BJ (cell line): Measurements from ENCODE around the gene RAD9A. TPM values are rescaled to one million over a fixed set of nuclear protein-coding genes. Genes with fewer than 3 reads are reported as not detected.
"Not testable (repeated sequence)": the region's sequence is repeated elsewhere in the genome, so short reads cannot be mapped to it uniquely, and the experiment has no call there.

Source experiments
- CTCF ChIA-PET: fragments of 350-600 bp; formaldehyde crosslinking; extraction: SDS; loops from one replicate; lab custom pipeline; 2021; ENCODE audit warnings: antibody characterized with exemption, inconsistent platforms; lab: Yijun Ruan, JAX
- POLR2A ChIA-PET: fragments of 300-600 bp; sonication (Branson Sonifier 250); formaldehyde crosslinking; extraction: SDS; loops from one replicate; lab custom pipeline; 2021; ENCODE audit warnings: antibody characterized with exemption; lab: Charles Lee
- DNase-seq: peaks from one replicate; pipeline ENCODE4 v3.0.0-alpha.2; 2011; ENCODE audit warnings: low read depth
- H3K27me3 ChIP-seq: 2 replicates; pipeline ENCODE4 v1.6.0; 2011; ENCODE audit warnings: low read length; ENCODE audit not compliant: control insufficient read depth, insufficient read depth
- H3K36me3 ChIP-seq: 2 replicates; pipeline ENCODE4 v1.5.1; 2011; ENCODE audit warnings: low read length; ENCODE audit not compliant: control insufficient read depth, insufficient read depth
- H3K4me3 ChIP-seq: 2 replicates; pipeline ENCODE4 v1.5.1; 2011; ENCODE audit warnings: low read depth, mild to moderate bottlenecking, control low read depth, low read length
- CTCF ChIP-seq: IDR thresholded peaks from 2 replicates; pipeline ENCODE4 v1.5.1; 2011; ENCODE audit warnings: low read depth, mild to moderate bottlenecking, control low read depth, inconsistent platforms, low read length, moderate library complexity; ENCODE audit not compliant: insufficient read depth
- polyA plus RNA-seq: library from polyadenylated mRNA; depleted of rRNA; stranded (reverse); fragments of >200 nt; gene quantifications from 2 replicates; pipeline ENCODE4 v1.2.3, GENCODE V29; 2011

RAD9A gene
- polyA plus RNA-seq, 1 experiment, result 10.7 TPM

DNA sequence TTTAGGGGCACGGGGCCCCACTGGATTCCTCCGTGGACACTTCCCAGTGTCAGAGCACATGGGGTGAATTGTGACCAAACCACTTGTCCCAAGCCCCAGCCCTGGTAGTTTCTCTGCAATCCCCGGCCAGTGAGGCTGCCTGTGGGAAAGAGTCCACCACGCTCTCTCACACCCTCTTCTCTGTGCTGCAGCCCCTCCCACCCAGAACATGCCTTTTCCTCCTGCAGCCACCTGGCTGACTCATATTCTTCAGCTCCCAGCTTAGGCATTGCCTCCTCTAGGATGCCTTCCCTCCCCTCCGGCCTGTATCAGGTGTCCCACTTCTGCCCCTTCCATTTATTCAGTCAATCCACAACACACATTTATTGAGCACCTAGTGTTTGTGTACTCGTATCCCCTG is 31.1 kb downstream of the RAD9A start:
- no peak for TF ChIP-seq CTCF
- H3K4me3 ChIP-seq, result no peak overlapping the region
- no peak for DNase-seq
- H3K36me3 ChIP-seq, result no peaks in the 10 kb centered on the region
- H3K27me3 ChIP-seq, result no peaks in the 10 kb centered on the region
- POLR2A ChIA-PET, result no interaction called here
- CTCF ChIA-PET, result no interaction called here

DNA sequence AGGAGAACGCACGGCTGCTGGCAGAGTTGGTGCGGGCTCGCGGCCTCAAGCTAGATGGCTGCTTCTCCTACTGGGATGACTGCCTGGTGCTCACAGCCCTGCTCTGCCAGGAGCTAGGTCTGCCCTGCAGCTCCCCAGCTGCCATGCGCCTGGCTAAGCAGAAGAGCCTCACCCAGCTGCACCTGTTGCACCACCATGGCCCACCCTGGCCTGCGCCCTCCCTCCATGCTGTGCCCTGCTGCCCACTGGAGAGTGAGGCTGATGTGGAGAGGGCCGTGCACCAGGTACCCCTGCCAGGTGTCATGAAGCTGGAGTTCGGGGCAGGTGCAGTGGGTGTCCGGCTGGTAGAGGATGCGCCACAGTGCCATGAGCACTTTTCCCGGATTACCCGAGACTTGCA is 31.7 kb downstream of the RAD9A start:
- TF ChIP-seq CTCF, result no peak
- CTCF ChIA-PET, result no interaction called here
- Histone ChIP-seq H3K36me3 (no peaks in the 10 kb centered on the region), H3K27me3 (no peaks in the 10 kb centered on the region), H3K4me3 (no peak overlapping the region)
- no peak for DNase-seq
- POLR2A ChIA-PET, result no interaction called here

DNA sequence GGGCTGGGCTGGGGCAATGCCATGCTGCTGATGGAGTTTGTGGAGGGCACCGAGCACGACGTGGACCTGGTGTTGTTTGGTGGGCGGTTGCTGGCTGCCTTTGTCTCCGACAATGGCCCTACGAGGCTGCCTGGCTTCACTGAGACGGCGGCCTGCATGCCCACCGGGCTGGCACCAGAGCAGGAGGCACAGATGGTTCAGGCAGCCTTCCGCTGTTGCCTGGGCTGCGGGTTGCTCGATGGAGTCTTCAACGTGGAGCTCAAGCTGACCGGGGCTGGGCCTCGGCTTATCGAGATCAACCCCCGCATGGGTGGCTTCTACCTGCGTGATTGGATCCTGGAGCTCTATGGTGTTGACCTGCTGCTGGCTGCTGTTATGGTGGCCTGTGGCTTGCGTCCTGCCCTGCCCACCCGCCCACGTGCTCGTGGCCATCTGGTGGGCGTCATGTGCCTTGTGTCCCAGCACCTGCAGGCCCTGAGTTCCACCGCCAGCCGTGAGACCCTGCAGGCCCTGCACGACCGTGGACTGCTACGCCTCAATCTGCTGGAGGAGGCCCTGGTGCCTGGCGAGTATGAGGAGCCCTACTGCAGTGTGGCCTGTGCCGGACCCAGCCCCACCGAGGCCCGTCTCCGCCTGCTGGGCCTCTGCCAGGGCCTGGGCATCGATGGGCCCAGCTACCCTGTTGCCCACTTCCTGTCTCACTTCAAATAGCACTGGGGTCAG is 32.3 kb downstream of the RAD9A start:
- H3K4me3 ChIP-seq, result no peak overlapping the region
- CTCF ChIA-PET, result interaction anchor here (0.6 to 1.0 kb wide), 2 partner anchors 27 to 36 kb away, joined by 3 read pairs; no protein-coding TSS in a partner anchor
- no peaks in the 10 kb centered on the region for H3K36me3 ChIP-seq
- TF ChIP-seq CTCF, result no peak
- POLR2A ChIA-PET, result no interaction called here
- no peaks in the 10 kb centered on the region for H3K27me3 ChIP-seq
- DNase-seq, result no peak

- CTCF ChIA-PET, result interaction anchor here (0.7 to 1.8 kb wide), 2 partner anchors 15 to 26 kb away, joined by 3 to 4 read pairs; partner anchors contain the start of genes CORO1B and PPP1CA
Observed at GRCh38 chr11:67427364-67427859, 35.6 kb downstream of the RAD9A start.

DNA sequence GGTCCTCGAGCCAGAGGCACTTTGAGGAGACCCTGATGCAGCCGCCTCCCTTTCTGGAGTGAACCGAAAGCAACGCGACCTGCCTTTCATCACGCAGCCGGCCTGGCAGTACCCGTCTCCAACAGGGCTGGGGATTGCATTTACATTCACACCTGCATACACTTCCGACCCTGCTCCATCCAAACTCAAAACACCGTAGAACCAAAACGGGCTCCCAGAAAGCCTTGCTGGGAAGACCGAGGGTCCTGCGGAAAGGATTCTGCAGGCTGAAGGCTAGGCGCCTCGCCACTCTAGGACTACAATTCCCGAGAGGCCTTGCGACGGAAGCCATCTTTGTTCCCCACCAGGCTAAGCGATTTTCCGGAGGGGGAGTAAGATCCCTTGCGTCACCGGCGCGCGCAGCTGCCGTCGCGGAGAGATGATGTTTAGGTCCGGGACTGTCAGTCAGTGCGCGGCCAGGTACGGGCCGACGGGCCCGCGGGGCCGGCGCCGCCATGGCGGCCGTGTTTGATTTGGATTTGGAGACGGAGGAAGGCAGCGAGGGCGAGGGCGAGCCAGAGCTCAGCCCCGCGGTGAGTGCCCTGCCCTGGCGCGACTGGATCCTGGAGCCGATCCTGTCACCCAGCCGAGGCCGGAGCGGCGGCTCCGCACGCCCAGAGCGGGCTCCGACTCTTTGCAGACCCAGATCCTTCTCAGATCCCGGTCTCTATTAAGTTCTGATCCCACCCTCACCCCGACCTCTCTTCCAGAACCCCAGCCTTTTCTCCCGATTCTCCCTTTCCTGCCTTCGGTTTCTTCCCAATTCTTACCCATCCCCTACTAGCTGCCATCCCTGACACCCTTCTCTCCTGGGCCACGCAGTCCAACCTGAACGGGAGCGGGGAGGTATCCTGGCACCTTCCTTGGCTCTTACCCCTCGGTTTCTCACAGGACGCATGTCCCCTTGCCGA is 36.5 kb downstream of the RAD9A start, which contains the start of gene RPS6KB2:
Gene RPS6KB2, plus strand, starts transcription at position 443 of the 950 bp plus-strand sequence. Its CDS starts 52 bp downstream, at position 495.
- POLR2A ChIA-PET, result no interaction called here
- Histone ChIP-seq H3K4me3 (peak within 1 kb of the TSS; percentile 98), H3K36me3 (peaks cover 18% of the 10 kb centered on the region), H3K27me3 (no peaks in the 10 kb centered on the region)
- no peak for TF ChIP-seq CTCF
- peak; percentile 83 for DNase-seq
- CTCF ChIA-PET, result interaction anchor here (0.6 to 1.8 kb wide), 5 partner anchors 15 to 165 kb away, joined by 3 to 4 read pairs (median 4); partner anchors contain the start of genes CORO1B and PPP1CA

More at GRCh38 chr11:67427364-67427859, 35.6 kb downstream of the RAD9A start:
- H3K36me3 ChIP-seq, result peaks cover 12% of the 10 kb centered on the region
- H3K4me3 ChIP-seq, result peak overlapping the region; percentile 98
- DNase-seq, POLR2A ChIA-PET, H3K27me3 ChIP-seq: not testable (repeated sequence)
